NCI-H345 treated with DMSO at 0.1 percent for 48 hours (cell line): ENCODE data around the gene IGSF9B.

Experiments
- DNase-seq: peaks from one replicate; lab custom pipeline; 2025; ENCODE audit not compliant: unreplicated experiment; lab: John Stamatoyannopoulos, UW

The IGSF9B gene

GRCh38 chr11:133983660-133984316 is 27.0 kb upstream of the IGSF9B start:
- no peak for DNase-seq

- no peak for DNase-seq
Measured at GRCh38 chr11:133982876-133983275, 26.1 kb upstream of the IGSF9B start.

DNA sequence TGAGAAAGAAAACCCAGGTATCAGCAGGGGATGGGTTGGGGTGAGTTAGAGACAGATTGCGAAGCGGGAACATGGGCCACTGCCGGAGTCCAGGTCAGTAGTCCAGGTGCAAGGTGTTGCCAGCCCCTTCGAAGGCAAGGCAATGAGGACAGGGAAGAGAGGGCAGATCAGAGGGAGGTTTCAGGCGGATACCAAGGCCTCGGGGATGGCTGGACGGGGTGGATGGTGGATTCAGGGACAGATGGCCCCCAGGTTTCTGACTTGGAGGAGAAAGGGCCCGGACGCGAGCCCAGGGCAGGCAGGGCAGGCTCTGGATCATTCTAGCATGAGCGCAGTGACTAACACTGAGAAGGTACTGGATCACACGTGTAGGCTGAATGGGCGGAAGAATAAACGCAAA is 25.4 kb upstream of the IGSF9B start:
- no peak for DNase-seq

GRCh38 chr11:133981156-133981555 is 24.4 kb upstream of the IGSF9B start:
- DNase-seq: no peak

DNA sequence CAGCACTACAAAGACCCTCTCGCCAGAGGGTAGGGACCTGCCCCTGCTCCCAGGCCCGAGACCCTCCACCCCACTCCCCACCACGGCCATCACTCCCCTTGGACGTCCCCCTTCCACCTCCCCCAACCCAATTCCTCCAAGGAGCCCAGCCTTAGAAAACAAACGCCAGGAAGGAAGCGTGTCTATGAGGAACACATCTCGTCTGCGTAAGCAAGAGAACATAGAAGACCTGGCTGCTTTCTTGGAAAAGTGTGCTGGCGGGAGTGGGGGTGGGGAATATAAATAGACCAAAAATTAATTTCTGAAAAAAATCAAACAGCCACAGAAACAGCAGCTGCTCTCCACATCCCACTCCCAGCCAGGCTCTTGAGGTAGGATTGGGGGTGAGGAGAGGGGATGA is 23.9 kb upstream of the IGSF9B start:
- DNase-seq: no peak

DNA sequence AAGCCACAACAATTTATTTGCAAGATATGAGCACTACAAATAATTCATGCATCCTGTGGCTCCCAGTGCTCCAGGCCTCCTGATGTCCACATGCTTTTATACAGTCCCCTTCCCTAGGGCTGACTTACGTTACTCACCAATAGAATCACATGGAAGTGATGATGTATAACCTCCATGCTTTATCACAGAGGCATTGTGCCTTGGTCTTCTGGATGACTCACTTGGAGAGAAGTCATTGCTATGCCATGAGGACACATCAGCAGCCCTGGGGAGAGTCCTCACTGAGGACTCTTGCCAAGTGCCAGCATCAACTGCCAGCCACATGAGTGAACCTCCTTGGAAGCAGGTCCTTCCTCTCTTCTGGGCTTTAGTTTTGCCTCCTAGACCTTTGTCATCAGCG is 22.0 kb upstream of the IGSF9B start:
- no peak for DNase-seq

- DNase-seq: no peak
Measured at GRCh38 chr11:133977067-133977677, 20.4 kb upstream of the IGSF9B start.

DNA sequence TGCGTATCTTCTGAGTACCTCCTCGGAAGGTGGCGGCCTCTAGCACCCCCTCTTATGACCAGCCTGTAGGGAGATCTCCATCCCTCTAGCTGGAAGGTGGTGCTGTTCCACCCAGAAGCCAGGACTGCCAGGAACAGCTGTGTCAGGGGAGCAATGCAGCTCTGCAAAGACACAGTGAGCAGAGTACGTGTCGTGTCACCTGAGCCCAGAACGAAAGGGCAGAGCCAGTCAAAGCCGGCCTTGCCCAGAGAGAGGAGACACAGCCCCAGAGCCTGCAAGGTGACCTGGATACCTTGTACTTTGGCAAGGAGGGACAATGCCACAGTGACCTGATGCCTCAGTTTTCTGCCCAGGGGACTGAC is 18.7 kb upstream of the IGSF9B start:
- DNase-seq: no peak

GRCh38 chr11:133974836-133975487 is 18.2 kb upstream of the IGSF9B start:
- DNase-seq: no peak

- no peak for DNase-seq
Measured at GRCh38 chr11:133971881-133972280, 15.1 kb upstream of the IGSF9B start.

- DNase-seq: no peak
Measured at GRCh38 chr11:133969112-133969511, 12.3 kb upstream of the IGSF9B start.

- no peak for DNase-seq
Measured at GRCh38 chr11:133968300-133968699, 11.5 kb upstream of the IGSF9B start.

DNA sequence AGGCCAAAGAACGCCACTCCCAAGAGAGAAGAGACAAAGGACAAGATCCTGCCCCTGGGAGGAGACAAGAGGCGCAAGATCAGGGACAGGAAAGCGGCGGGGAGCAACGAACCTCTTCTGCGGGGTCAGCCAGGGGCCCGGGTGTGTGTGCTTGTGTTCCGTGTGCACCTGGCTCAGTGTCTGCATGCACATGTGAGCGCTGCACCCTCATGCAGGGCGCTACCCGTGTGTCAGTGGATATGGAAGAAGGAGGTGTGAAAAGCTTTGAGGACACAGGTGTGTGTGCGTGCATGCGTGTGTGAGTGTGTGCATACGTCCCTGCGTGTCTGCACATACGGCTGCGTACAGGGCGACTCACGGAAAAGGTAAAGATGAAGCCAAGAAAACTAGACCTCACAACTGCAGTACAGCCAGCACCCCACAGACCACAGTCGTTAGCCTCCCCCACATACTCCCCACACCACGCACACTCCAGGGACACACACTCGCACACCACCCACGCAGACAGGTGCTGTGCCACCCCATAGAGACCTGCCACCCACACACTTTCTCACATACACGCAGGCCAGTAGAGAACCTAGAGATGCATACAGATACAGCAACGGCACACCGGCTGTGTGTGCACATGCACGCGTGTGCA is 11.0 kb upstream of the IGSF9B start:
- DNase-seq: no peak

GRCh38 chr11:133966921-133967598 is 10.3 kb upstream of the IGSF9B start:
- DNase-seq: no peak

GRCh38 chr11:133966172-133966651 is 9.4 kb upstream of the IGSF9B start:
- DNase-seq: no peak

GRCh38 chr11:133965031-133965601 is 8.3 kb upstream of the IGSF9B start:
- no peak for DNase-seq

- DNase-seq: no peak
Measured at GRCh38 chr11:133964356-133964755, 7.6 kb upstream of the IGSF9B start.

GRCh38 chr11:133961890-133962289 is 5.1 kb upstream of the IGSF9B start:
- no peak for DNase-seq

DNA sequence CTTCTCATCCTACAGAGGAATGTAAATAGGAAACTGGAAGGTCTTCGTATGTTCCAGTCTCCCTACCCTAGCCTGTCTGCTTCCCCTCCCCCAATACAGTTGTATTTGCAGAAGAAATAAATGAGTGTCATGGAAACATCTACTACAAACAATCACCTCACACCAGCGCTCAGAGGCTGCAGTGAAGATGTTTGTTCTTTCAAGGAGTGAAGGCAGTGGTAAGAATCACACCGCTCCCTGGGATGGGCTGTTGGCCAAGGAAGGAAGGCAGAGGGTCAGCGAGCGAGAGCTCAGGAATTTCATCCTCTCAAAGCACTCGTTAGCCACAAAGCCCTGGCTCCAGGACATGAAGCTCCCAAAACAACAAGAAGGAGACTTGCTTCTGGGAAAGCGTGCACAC is 1.1 kb upstream of the IGSF9B start:
- no peak for DNase-seq

GRCh38 chr11:133955945-133956421 is 785 bp downstream of the IGSF9B start:
- no peak for DNase-seq
